Mammary epithelial cell (primary cell): ENCODE results near the gene ABHD15.

Experiments used
- CTCF ChIP-seq, 2 donors: IDR thresholded peaks in 1 of 2; conservative IDR thresholded peaks in 1 of 2; 2 replicates each; pipeline ENCODE4 v1.5.1; 2011 to 2012; ENCODE audit warnings: inconsistent platforms in 2 of 2, low read length in 2 of 2, mild to moderate bottlenecking in 2 of 2, control low read depth in 1 of 2, low read depth in 1 of 2; ENCODE audit not compliant: insufficient read depth in 1 of 2; ENCODE audit errors: extremely low read depth in 1 of 2
- EZH2 ChIP-seq: IDR thresholded peaks from 2 replicates; pipeline ENCODE4 v1.6.1; 2012; ENCODE audit warnings: low read length, inconsistent platforms, borderline replicate concordance

GRCh38 chr17:29586676-29587469 is 20.0 kb upstream of the ABHD15 start:
- TF ChIP-seq CTCF (conservative IDR thresholded peaks at IDR 0.05 in 1 of 2, IDR thresholded peaks at IDR 0.05 in 1 of 2; ENCODE audit: extremely low read depth in 1 of 2, insufficient read depth in 1 of 2, low read depth in 1 of 2, low read length in 2 of 2), result no peak
- TF ChIP-seq EZH2, result no peak
